GM21381 (cell line): ENCODE data around the gene SRC.

Experiments used
- ATAC-seq: cut with Tn5 transposase; IDR thresholded peaks from one replicate; pipeline ENCODE4 v1.9.1; 2021; ENCODE audit warnings: mild to moderate bottlenecking, moderate library complexity; ENCODE audit not compliant: unreplicated experiment

SRC gene

DNA sequence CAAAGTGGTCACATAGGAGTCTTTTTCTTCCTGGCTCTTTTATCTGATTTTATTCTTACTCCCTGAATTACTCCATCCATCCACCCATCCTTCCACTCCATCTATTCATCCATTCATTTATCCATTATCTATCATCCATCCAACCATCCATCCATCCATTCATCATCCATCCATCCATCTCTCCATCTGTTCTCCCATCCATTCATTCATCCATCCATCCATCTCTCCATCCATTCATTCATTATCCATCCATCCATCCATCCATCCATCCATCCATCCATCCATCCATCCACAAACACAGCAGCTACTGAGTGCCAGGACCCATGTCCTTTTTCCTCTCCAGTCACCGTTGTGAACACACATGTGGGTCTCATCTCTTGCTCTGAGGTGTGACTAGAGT, 96.6 kb downstream of the SRC start:
- ATAC-seq, result no peak

GRCh38 chr20:37442986-37443385, 97.0 kb downstream of the SRC start:
- no peak for ATAC-seq

DNA sequence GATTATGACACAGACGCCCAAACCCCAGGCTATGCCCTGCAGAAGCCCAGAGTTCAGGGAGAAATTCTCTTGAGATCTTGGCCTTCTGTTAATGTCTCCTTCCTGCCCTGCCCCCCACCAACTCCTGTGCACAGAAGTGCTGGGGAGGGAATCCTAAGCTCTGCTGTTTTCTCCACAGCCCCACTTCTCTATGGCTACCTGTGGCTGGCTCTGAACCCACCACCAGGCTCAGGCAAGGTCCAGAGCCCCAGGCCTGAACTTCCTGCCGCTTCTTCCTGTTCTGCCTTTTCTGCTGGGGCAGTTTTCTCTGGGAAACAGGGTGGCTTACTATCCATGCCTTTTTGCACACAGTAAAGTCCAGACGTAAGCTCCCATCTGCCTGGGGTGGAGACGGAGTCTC, 97.7 kb downstream of the SRC start:
- ATAC-seq, result no peak

DNA sequence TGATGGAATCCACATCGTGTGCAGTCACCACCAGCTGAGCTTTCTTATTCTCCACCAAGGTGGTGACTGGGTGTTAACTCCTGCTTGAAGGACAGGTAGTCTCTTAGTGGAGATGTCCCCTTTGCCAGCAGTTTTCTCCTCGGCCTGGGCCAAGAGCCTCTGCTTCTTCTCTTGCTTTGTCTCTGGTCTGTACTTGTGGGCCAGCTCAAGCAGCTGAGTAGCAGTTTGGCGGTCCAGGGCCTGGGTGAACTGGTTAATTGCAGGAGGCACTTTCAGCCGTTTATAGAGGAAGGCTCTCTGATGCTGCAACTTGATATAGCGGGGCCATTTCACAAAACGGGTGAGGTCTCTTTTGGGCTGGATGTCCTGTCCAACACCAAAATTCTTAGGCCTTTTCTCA, 99.1 kb downstream of the SRC start:
- no peak for ATAC-seq

DNA sequence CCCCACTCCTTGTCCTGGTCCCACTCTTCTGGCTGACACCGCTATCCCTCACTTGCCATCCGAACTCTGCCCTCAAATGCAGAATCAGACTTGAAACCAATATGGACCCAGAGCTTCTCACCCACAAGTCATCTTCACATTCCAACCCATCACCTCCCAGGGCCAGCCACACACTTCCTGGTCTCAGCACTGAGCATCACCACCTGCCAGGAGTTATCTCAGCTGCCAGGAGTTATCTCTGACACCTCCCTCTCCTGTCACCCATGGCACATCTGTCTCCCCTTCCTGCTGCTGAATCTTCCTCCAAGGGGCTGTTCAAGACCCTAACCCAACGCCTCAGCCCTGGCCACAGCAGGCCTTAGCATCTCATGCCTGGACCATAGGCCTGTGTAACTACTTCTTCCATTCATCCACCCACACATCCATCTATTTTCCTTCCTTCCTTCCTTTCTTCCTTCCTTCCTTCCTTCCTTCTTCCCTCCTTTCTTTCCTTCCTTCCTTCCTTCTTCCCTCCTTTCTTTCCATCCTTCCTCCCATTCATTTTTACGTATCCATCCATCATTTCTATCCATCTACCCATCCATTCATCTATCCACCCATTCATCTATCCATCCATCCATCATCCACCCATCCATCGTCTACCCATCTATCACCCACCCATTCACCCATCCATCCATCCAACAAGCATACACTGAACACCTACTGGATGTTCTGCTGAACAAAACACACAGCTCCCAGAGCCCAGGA, 100.5 kb downstream of the SRC start:
- ATAC-seq, result no peak

- no peak for ATAC-seq
Observed at GRCh38 chr20:37447688-37448087, 101.7 kb downstream of the SRC start.

- ATAC-seq, result no peak
Observed at GRCh38 chr20:37449276-37449675, 103.3 kb downstream of the SRC start.

GRCh38 chr20:37450344-37450743, 104.4 kb downstream of the SRC start:
- no peak for ATAC-seq

- no peak for ATAC-seq
Observed at GRCh38 chr20:37451616-37452015, 105.7 kb downstream of the SRC start.

GRCh38 chr20:37452236-37452635, 106.3 kb downstream of the SRC start:
- no peak for ATAC-seq

GRCh38 chr20:37453288-37453687, 107.3 kb downstream of the SRC start:
- ATAC-seq, result no peak

GRCh38 chr20:37453836-37454235, 107.9 kb downstream of the SRC start:
- no peak for ATAC-seq

DNA sequence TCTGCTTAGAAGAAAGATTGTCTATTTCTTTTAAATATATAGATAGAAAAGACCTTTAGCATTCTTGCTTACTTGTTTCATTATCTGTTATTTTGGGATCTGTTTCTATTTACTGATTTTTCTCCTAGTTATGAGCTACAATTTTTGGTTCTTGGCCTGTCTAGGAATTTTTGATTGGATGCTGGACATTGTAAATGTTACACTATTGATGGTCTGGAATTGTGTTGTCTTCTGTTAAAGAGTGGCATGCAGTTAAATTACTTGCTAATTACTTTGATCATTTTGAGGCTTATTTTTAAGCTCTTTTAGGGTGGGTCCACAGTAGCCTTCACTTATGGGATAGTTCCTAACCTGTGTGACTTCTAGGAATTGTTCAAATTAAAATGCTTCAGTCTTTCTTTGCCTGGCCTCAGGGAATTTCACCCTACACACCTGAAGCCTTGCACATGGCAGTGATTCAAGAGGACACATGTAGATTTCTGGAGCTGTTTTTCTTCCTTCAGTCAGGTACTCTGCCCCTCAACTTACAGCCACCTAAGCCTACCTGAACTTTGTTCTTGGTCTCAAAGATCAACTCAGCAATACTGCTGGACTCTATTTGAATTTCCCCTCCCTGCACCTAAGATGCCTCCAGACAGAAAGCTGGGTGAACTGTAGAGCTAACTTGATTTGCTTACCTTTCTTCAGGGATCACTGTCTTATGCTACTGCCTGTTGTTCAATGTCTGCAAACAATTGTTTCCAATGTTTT, 108.9 kb downstream of the SRC start:
- ATAC-seq, result no peak
